Measurements from ENCODE around the gene RORC. TPM values are rescaled to one million over a fixed set of nuclear protein-coding genes. Genes with fewer than 3 reads are reported as not detected.

The RORC gene
- total and polyA plus RNA-seq, 2 experiments from 2014 or later, result not detected

- WGBS, 2 experiments (ENCODE audit: low coverage in 1 of 2, low lambda C conversion rate in 2 of 2, missing lambda C conversion rate in 2 of 2), result 65 to 72% methylated on average over 7 of the region's 7 CpGs
- in situ Hi-C loops (cut with MboI), result no loop called here
- no peak for DNase-seq
- no peaks in the 10 kb centered on the region for H3K9me2 ChIP-seq (ENCODE audit: insufficient read depth)
- H3K79me2 ChIP-seq (ENCODE audit: insufficient read depth), result no peaks in the 10 kb centered on the region
- no peaks in the 10 kb centered on the region for H4K20me1 ChIP-seq (ENCODE audit: insufficient read depth)
- no peak overlapping the region for H3K4me2 ChIP-seq (ENCODE audit: unreplicated experiment)
- H3K9ac ChIP-seq, result no peak overlapping the region
- H3K4me3 ChIP-seq, result no peak overlapping the region
- 0 out of 2 replicates have a peak, but pooled peaks cover 6% of the 10 kb centered on the region for H3K27me3 ChIP-seq (replicated peaks; ENCODE audit: insufficient read depth)
- H3K27ac ChIP-seq, result no peak overlapping the region
- H3F3A ChIP-seq (ENCODE audit: insufficient read depth), result no peaks in the 10 kb centered on the region
- H3K9me3 ChIP-seq (ENCODE audit: low read depth), result no peaks in the 10 kb centered on the region
- H3K36me3 ChIP-seq (ENCODE audit: low read depth), result no peaks in the 10 kb centered on the region
- H2AFZ ChIP-seq, result no peak overlapping the region
- no peaks in the 10 kb centered on the region for H3K4me1 ChIP-seq (ENCODE audit: insufficient read depth)
- TF ChIP-seq EZH2 (IDR thresholded peaks at IDR 0.05; ENCODE audit: insufficient read depth, poor library complexity, severe bottlenecking), result no peak
These were observed 14.3 kb downstream of the RORC start for GRCh38 chr1:151817353-151817730.

- Histone ChIP-seq H3K4me2 (ENCODE audit: unreplicated experiment) (no peak overlapping the region), H4K20me1 (ENCODE audit: insufficient read depth) (no peaks in the 10 kb centered on the region), H3K9ac (no peak overlapping the region), H3K4me3 (no peak overlapping the region), H3K36me3 (ENCODE audit: low read depth) (no peaks in the 10 kb centered on the region), H3K9me2 (ENCODE audit: insufficient read depth) (no peaks in the 10 kb centered on the region), H3K4me1 (ENCODE audit: insufficient read depth) (no peaks in the 10 kb centered on the region), H2AFZ (no peak overlapping the region), H3K9me3 (ENCODE audit: low read depth) (no peaks in the 10 kb centered on the region), H3F3A (ENCODE audit: insufficient read depth) (no peaks in the 10 kb centered on the region), H3K79me2 (ENCODE audit: insufficient read depth) (no peaks in the 10 kb centered on the region), H3K27ac (no peak overlapping the region), H3K27me3 (replicated peaks; ENCODE audit: insufficient read depth) (0 out of 2 replicates have a peak, but pooled peaks cover 6% of the 10 kb centered on the region)
- 69 to 76% methylated on average over 25 to 26 of the region's 26 CpGs for WGBS, 2 experiments (ENCODE audit: low coverage in 1 of 2, low lambda C conversion rate in 2 of 2, missing lambda C conversion rate in 2 of 2)
- TF ChIP-seq EZH2 (IDR thresholded peaks at IDR 0.05; ENCODE audit: insufficient read depth, poor library complexity, severe bottlenecking) (no peak), EZH2phosphoT487 (IDR thresholded peaks at IDR 0.05; ENCODE audit: insufficient read depth, low read depth) (no peak)
- in situ Hi-C loops (cut with MboI), result no loop called here
- no peak for DNase-seq
These were observed 14.9 kb downstream of the RORC start for GRCh38 chr1:151816548-151817352.

DNA sequence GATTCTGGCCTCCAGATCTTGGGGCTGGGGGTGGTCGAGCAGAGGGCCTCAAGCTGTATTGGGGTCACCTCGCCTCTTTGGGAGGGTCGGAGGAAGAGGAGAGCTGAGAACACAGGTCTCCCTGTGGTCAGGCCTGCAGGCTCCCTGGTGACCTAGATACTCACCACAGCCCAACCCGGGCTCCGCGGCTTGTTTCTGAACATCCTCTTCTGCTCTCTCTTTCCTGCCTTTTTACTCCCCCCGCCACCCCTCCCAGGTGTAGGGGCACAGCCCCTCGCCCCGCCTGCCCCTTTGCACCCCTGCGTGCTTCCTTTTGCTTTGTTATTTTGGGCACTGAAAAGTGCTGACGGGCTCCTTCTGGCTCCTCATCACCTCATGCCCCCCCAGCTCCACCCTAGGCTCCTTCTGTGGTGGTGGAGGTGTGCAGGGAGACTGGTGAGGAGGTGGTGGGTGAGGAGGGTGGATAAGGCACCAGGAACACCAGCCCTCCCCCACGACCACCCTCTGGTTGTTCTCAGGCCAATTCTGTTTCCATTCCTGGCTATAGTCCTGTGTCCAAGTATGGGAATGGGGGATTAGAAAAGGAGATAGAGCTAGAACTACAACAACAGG is 15.8 kb downstream of the RORC start:
- H3K4me3 ChIP-seq, result no peak overlapping the region
- H3K9me3 ChIP-seq (ENCODE audit: low read depth), result no peaks in the 10 kb centered on the region
- H3K9me2 ChIP-seq (ENCODE audit: insufficient read depth), result no peaks in the 10 kb centered on the region
- no peaks in the 10 kb centered on the region for H3K36me3 ChIP-seq (ENCODE audit: low read depth)
- no peaks in the 10 kb centered on the region for H3F3A ChIP-seq (ENCODE audit: insufficient read depth)
- H3K9ac ChIP-seq, result no peak overlapping the region
- no peak overlapping the region for H3K27ac ChIP-seq
- H3K4me1 ChIP-seq (ENCODE audit: insufficient read depth), result 0 out of 2 replicates have a peak, but pooled peaks cover 8% of the 10 kb centered on the region
- H3K4me2 ChIP-seq (ENCODE audit: unreplicated experiment), result no peak overlapping the region
- H3K79me2 ChIP-seq (ENCODE audit: insufficient read depth), result no peaks in the 10 kb centered on the region
- 35 to 40% methylated on average over 6 to 12 of the region's 12 CpGs for WGBS, 2 experiments (ENCODE audit: low coverage in 1 of 2, low lambda C conversion rate in 2 of 2, missing lambda C conversion rate in 2 of 2)
- no peak for TF ChIP-seq EZH2 (IDR thresholded peaks at IDR 0.05; ENCODE audit: insufficient read depth, poor library complexity, severe bottlenecking)
- H2AFZ ChIP-seq, result no peak overlapping the region
- DNase-seq, result no peak
- 0 out of 2 replicates have a peak, but pooled peaks cover 6% of the 10 kb centered on the region for H3K27me3 ChIP-seq (replicated peaks; ENCODE audit: insufficient read depth)
- in situ Hi-C loops (cut with MboI), result no loop called here
- no peaks in the 10 kb centered on the region for H4K20me1 ChIP-seq (ENCODE audit: insufficient read depth)

DNA sequence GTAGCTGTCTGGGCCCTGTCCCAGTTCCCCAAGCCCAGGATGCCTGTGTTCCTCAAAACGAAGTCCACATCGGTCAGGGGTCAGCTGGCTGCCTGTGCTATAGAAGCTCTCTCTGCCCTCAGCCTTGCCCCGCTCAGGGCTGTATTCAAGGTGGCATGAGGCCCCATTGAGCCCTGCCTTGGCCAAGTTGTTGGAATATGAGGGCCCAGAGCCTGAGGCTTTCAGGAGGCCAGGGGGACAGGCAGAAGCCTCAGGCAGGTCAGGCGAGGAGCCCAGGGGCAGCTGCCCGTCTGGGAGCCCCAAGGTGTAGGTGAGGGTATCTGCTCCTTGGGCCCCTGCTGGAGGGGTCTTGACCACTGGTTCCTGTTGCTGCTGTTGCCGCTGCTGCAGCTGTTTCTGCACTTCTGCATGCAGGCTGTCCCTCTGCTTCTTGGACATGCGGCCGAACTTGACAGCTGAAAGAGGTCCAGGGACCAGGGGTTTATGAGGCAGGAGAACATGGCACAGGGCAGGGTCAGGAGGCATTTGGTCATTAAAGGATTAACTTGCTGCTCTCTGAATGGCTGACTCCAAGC is 16.5 kb downstream of the RORC start:
- H3K79me2 ChIP-seq (ENCODE audit: insufficient read depth), result no peaks in the 10 kb centered on the region
- DNase-seq, result no peak
- H3K9me2 ChIP-seq (ENCODE audit: insufficient read depth), result no peaks in the 10 kb centered on the region
- no peak overlapping the region for H2AFZ ChIP-seq
- TF ChIP-seq EZH2 (IDR thresholded peaks at IDR 0.05; ENCODE audit: insufficient read depth, poor library complexity, severe bottlenecking), result no peak
- no peak for TF ChIP-seq EZH2phosphoT487 (IDR thresholded peaks at IDR 0.05; ENCODE audit: insufficient read depth, low read depth)
- no peak overlapping the region for H3K9ac ChIP-seq
- H3K4me2 ChIP-seq (ENCODE audit: unreplicated experiment), result no peak overlapping the region
- H3K36me3 ChIP-seq (ENCODE audit: low read depth), result no peaks in the 10 kb centered on the region
- H3K9me3 ChIP-seq (ENCODE audit: low read depth), result no peaks in the 10 kb centered on the region
- 0 out of 2 replicates have a peak, but pooled peaks cover 6% of the 10 kb centered on the region for H3K27me3 ChIP-seq (replicated peaks; ENCODE audit: insufficient read depth)
- H3F3A ChIP-seq (ENCODE audit: insufficient read depth), result no peaks in the 10 kb centered on the region
- H3K4me3 ChIP-seq, result no peak overlapping the region
- 0 out of 2 replicates have a peak, but pooled peaks cover 8% of the 10 kb centered on the region for H3K4me1 ChIP-seq (ENCODE audit: insufficient read depth)
- in situ Hi-C loops (cut with MboI), result no loop called here
- no peaks in the 10 kb centered on the region for H4K20me1 ChIP-seq (ENCODE audit: insufficient read depth)
- H3K27ac ChIP-seq, result no peak overlapping the region
- WGBS, 2 experiments (ENCODE audit: low coverage in 1 of 2, low lambda C conversion rate in 2 of 2, missing lambda C conversion rate in 2 of 2), result 61 to 72% methylated on average over 8 of the region's 8 CpGs

Measured in GM23248 (cell line).